Measurements from ENCODE around the gene DPP6.

DPP6 gene

GRCh38 chr7:154592388-154592787 is 540.2 kb downstream of the DPP6 start:
- Histone ChIP-seq H3K9me3 (ENCODE audit: severe bottlenecking) (no peaks in the 10 kb centered on the region), H3K27ac (no peak overlapping the region), H3K4me3 (ENCODE audit: low read depth, low read length) (no peak overlapping the region), H3K27me3 (ENCODE audit: insufficient read depth, low read depth, severe bottlenecking) (peaks cover 43% of the 10 kb centered on the region), H3K36me3 (no peaks in the 10 kb centered on the region)
- no peak for TF ChIP-seq CTCF (IDR thresholded peaks at IDR 0.05; ENCODE audit: low read depth, low read length)
- no peak for DNase-seq

DNA sequence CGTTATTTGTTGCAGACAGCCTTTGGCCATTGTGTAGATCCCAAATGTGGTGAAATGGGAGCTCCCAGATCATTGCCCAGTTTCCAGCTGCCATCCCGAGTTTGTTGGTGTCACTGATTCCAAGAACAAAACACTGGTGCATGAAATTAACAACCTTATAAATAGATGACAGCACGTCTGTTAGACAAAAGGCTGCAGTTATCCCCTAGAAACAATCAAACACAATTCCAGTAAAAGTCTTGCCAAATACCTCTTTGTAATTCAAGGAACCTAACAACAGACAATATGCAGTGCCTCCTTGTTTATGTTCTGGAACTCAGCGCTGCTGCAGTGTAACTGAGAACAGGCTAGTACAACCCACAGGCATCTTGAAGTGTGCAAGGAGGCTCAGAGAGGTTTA is 546.2 kb downstream of the DPP6 start:
- H3K27ac ChIP-seq, result no peak overlapping the region
- H3K4me3 ChIP-seq (ENCODE audit: low read depth, low read length), result no peak overlapping the region
- no peaks in the 10 kb centered on the region for H3K9me3 ChIP-seq (ENCODE audit: severe bottlenecking)
- TF ChIP-seq CTCF (IDR thresholded peaks at IDR 0.05; ENCODE audit: low read depth, low read length), result no peak
- H3K27me3 ChIP-seq (ENCODE audit: insufficient read depth, low read depth, severe bottlenecking), result peaks cover 10% of the 10 kb centered on the region
- no peaks in the 10 kb centered on the region for H3K36me3 ChIP-seq
- no peak for DNase-seq

DNA sequence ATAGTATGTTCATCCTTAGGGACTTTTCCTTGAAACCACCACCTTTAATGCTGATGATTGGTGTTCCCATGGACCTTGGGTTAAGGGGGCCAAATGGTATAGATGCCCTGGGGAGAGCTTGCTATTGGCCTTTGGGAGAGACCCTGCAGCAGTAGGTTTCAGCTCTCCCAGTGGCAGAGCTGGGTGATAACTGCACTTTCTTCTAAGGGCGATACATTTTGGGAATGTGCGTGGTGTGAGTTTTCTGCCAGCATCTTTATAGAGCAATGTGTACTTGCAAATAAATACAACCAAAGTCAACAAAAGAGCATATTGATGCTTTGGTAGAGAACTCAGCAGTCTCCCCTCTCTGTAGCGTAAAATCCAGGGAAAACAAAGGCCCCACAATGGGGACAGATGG is 546.7 kb downstream of the DPP6 start:
- peaks cover 9% of the 10 kb centered on the region for H3K27me3 ChIP-seq (ENCODE audit: insufficient read depth, low read depth, severe bottlenecking)
- DNase-seq, result no peak
- H3K9me3 ChIP-seq (ENCODE audit: severe bottlenecking), result no peaks in the 10 kb centered on the region
- no peaks in the 10 kb centered on the region for H3K36me3 ChIP-seq
- no peak overlapping the region for H3K4me3 ChIP-seq (ENCODE audit: low read depth, low read length)
- no peak overlapping the region for H3K27ac ChIP-seq
- TF ChIP-seq CTCF (IDR thresholded peaks at IDR 0.05; ENCODE audit: low read depth, low read length), result no peak

GRCh38 chr7:154610903-154611302 is 558.7 kb downstream of the DPP6 start:
- H3K36me3 ChIP-seq, result no peaks in the 10 kb centered on the region
- H3K4me3 ChIP-seq (ENCODE audit: low read depth, low read length), result no peak overlapping the region
- H3K9me3 ChIP-seq (ENCODE audit: severe bottlenecking), result peaks cover 4% of the 10 kb centered on the region
- peaks cover 17% of the 10 kb centered on the region for H3K27me3 ChIP-seq (ENCODE audit: insufficient read depth, low read depth, severe bottlenecking)
- no peak for DNase-seq
- no peak for TF ChIP-seq CTCF (IDR thresholded peaks at IDR 0.05; ENCODE audit: low read depth, low read length)
- H3K27ac ChIP-seq, result no peak overlapping the region

GRCh38 chr7:154613811-154614210 is 561.6 kb downstream of the DPP6 start:
- no peak overlapping the region for H3K4me3 ChIP-seq (ENCODE audit: low read depth, low read length)
- no peak for DNase-seq
- no peak for TF ChIP-seq CTCF (IDR thresholded peaks at IDR 0.05; ENCODE audit: low read depth, low read length)
- H3K9me3 ChIP-seq (ENCODE audit: severe bottlenecking), result peaks cover 4% of the 10 kb centered on the region
- H3K36me3 ChIP-seq, result no peaks in the 10 kb centered on the region
- H3K27me3 ChIP-seq (ENCODE audit: insufficient read depth, low read depth, severe bottlenecking), result peaks cover 24% of the 10 kb centered on the region
- H3K27ac ChIP-seq, result no peak overlapping the region

DNA sequence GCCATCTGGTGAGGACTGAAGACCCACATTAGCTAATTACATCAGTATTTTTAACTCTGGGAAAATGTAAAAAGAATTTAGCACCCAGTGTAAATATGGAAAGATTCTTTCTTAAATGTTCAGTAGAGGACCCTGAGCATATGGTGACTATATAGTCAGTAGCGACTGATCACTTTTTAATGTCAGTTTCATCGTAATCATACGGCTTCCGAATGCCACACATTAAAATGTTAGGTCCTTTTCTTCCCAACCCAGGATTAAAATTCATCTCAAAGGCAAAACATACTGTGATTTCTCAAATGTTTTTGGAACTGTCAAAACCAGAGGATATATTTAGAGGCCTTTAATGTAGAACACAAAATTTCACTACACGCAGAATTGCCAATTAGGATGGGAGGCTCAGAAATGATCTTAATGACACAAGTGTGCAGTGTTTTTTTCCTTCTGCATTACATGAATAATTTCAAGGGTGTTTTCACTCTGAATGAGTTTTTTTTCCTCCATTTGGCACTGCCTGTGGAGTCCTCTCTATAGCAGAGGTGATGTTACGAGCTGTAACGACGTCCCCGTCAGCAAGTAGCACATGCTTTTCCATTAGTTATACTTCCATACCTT is 568.0 kb downstream of the DPP6 start:
- Histone ChIP-seq H3K27me3 (ENCODE audit: insufficient read depth, low read depth, severe bottlenecking) (peaks cover 41% of the 10 kb centered on the region), H3K4me3 (ENCODE audit: low read depth, low read length) (no peak overlapping the region), H3K9me3 (ENCODE audit: severe bottlenecking) (no peaks in the 10 kb centered on the region), H3K27ac (no peak overlapping the region), H3K36me3 (no peaks in the 10 kb centered on the region)
- DNase-seq, result no peak
- TF ChIP-seq CTCF (IDR thresholded peaks at IDR 0.05; ENCODE audit: low read depth, low read length), result no peak
